H1 (cell line): ENCODE measurements around the gene PIGS. TPM values are rescaled to one million over a fixed set of nuclear protein-coding genes. Genes with fewer than 3 reads are reported as not detected.

Source experiments
- CHD2 ChIP-seq: IDR thresholded peaks from 2 replicates; pipeline ENCODE4 v1.6.1; 2012; ENCODE audit warnings: low read length, improper control_type of control experiment
- USF2 ChIP-seq: IDR thresholded peaks from 2 replicates; pipeline ENCODE4 v1.6.1; 2011; ENCODE audit warnings: low read length, improper control_type of control experiment
- polyA plus RNA-seq, 7 experiments: library from polyadenylated mRNA; depleted of rRNA in 3 of 7; stranded (reverse) in 5 of 7; unstranded in 2 of 7; fragments of >200 nt in 5 of 7; fragments of 200-250 nt in 2 of 7; gene quantifications; 1 replicate in 5 of 7; 2 replicates in 1 of 7; 4 replicates in 1 of 7; pipeline versions ENCODE4 v1.2.1 to v1.2.3, GENCODE V29; 2011 to 2013; ENCODE audit warnings: missing spikeins in 2 of 7, mixed read lengths in 2 of 7
- total RNA-seq: library from RNA; stranded (reverse); fragmentation: NEBNext Ultra II Directional; extraction: Animal tissue kit (Norgen Biotek cat#: 25700); gene quantifications from 2 replicates; pipeline ENCODE4 v1.2.1, GENCODE V29; 2021

Gene PIGS
- total and polyA plus RNA-seq, 2 of the 8 experiments (the other 6 are each of a cell fraction or from before 2014, with no cell fraction given): 44.3 to 50.6 TPM

GRCh38 chr17:28521311-28522085 lies 49.8 kb downstream of the PIGS start (continued):
- TF ChIP-seq USF2 (no peak), CHD2 (no peak)
